Lower lobe of right lung (tissue), 2 donors: ENCODE data around the gene TNNI2. TPM values are rescaled to one million over a fixed set of nuclear protein-coding genes. Genes with fewer than 3 reads are reported as not detected.
A peak's percentile ranks its signal among the peaks of the same experiment; 100 is the strongest.

Experiments
- ATAC-seq, 2 donors: fragments of 200-7000 bp; cut with Tn5 transposase; one replicate each; pipeline ENCODE4 v1.9.1; 2020 to 2022; ENCODE audit warnings: mild to moderate bottlenecking in 2 of 2, moderate library complexity in 2 of 2
- DNase-seq: peaks from one replicate; pipeline ENCODE4 v3.0.0-alpha.2; 2020
- H3K27ac ChIP-seq: fragments of 200-600 bp; one replicate; pipeline ENCODE4 v1.8.0; 2022
- H3K27me3 ChIP-seq: fragments of 200-600 bp; one replicate; pipeline ENCODE4 v1.8.0; 2022; ENCODE audit warnings: low read depth
- H3K36me3 ChIP-seq: fragments of 200-600 bp; one replicate; pipeline ENCODE4 v1.8.0; 2022; ENCODE audit warnings: mild to moderate bottlenecking
- H3K4me1 ChIP-seq: fragments of 200-600 bp; one replicate; pipeline ENCODE4 v1.8.0; 2022
- H3K4me3 ChIP-seq: fragments of 200-600 bp; one replicate; pipeline ENCODE4 v1.8.0; 2022; ENCODE audit warnings: mild to moderate bottlenecking
- H3K9me3 ChIP-seq: fragments of 200-600 bp; one replicate; pipeline ENCODE4 v1.8.0; 2022
- intact Hi-C: fragments of 100-400 bp; cut with DNase I; formaldehyde crosslinking; loops from one replicate; pipeline ENCODE4 v1.11.0; 2022
- total RNA-seq: library from RNA; stranded (reverse); fragmentation: NEBNext Ultra II Directional; extraction: Animal tissue kit (Norgen Biotek cat#: 25700); gene quantifications from one replicate; pipeline ENCODE4 v1.2.1, GENCODE V29; 2021
- TF ChIP-seq, protein P1 (sequence below): fragments of 200-600 bp; IDR thresholded peaks from one replicate; pipeline ENCODE4 v1.8.0; 2022; ENCODE audit warnings: antibody characterized with exemption, mild to moderate bottlenecking
- donor health status: DM: no; HTN: yes; CAD: no; lungs with severe emphysema.

The TNNI2 gene
- total RNA-seq, 1 donor from 2014 or later = 17.7 TPM

DNA sequence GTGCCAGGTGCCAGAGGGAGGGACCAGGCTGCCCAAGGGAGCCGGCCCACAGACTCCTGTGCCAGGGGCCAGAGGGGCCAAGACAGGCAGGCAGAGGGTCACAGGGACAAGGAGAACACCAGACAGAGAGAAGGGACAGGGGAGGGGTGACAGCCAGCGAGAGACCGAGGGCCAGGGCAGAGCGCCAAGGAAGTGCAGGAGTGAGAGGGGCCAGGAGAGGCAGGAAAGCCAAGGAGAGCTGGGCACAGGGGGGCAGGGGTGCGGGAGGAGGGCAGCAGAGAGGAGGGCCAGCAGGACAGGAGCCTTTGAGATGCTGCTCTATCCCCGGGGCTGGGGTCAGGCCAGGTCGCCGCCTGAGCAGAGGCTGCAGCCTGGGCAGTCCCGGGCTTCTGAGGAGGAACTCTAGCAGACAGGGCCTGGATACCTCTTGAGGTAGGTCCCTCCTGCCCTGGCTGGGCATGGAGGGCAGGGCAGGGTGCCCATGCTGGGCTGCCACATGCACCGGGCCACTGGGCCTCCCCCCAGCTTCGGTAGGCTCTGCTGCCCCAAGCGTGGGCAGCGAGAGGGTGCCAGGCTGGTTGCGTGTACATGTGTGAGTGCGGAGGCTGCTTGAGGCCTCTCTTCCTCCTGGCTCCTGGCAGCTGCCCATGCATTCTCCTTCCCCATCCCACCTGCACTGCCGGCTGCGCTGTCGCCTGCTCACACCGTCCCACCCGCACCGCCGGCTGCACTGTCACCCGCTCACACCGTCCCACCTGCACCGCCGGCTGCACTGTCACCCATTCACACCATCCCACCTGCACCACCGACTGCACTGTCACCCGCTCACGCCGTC is 26.3 kb downstream of the TNNI2 start:
- Histone ChIP-seq H3K4me1 (peaks cover 34% of the 10 kb centered on the region), H3K9me3 (no peaks in the 10 kb centered on the region), H3K27ac (peak overlapping the region; percentile 6), H3K4me3 (peak overlapping the region; percentile 25), H3K27me3 (peaks cover 15% of the 10 kb centered on the region), H3K36me3 (no peaks in the 10 kb centered on the region)
- TF ChIP-seq, protein P1, sequence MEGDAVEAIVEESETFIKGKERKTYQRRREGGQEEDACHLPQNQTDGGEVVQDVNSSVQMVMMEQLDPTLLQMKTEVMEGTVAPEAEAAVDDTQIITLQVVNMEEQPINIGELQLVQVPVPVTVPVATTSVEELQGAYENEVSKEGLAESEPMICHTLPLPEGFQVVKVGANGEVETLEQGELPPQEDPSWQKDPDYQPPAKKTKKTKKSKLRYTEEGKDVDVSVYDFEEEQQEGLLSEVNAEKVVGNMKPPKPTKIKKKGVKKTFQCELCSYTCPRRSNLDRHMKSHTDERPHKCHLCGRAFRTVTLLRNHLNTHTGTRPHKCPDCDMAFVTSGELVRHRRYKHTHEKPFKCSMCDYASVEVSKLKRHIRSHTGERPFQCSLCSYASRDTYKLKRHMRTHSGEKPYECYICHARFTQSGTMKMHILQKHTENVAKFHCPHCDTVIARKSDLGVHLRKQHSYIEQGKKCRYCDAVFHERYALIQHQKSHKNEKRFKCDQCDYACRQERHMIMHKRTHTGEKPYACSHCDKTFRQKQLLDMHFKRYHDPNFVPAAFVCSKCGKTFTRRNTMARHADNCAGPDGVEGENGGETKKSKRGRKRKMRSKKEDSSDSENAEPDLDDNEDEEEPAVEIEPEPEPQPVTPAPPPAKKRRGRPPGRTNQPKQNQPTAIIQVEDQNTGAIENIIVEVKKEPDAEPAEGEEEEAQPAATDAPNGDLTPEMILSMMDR = no peak
- no peak for ATAC-seq
- intact Hi-C loops = no loop called here
- DNase-seq = peak; percentile 46

DNA sequence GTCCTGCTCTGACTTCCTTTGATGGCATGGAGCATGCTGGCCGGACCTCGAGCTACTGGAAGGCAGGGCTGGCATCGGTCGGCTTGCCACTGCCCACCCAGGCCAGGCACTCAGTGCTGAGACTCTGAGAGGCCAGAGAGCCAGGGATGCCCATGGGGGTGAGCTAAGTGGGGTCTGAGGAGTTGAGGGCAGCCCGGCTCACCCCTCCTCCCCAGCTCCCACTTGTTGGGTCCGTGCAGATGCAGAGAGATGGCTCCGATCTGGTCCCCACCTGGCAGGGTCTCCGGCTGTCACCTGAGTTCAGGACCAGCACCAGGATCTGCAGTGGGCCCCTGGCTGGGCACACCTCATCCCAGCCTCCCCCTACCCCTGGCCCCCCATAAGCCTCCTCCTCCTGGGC is 27.4 kb downstream of the TNNI2 start:
- no peak overlapping the region for H3K27ac ChIP-seq
- ATAC-seq = no peak

DNA sequence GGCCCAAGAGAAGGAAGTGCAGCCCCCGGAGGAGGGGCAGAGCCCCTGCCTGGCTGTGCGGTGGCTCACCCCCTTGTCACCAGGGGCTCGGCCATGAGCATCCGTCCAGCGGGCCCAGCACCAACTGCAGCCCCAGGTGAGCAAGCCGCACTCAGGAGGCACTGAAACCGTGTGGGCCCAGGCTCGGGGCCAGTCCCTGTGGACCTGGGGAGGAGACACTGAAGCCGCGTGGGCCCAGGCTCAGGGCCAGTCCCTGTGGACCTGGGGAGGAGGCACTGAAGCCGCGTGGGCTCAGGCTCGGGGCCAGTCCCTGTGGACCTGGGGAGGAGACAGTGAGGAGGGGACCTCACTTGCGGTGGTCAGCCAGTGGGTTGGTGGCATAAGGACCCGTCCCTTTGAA is 28.0 kb downstream of the TNNI2 start:
- H3K4me3 ChIP-seq = no peak overlapping the region
- TF ChIP-seq, protein P1 = no peak
- H3K36me3 ChIP-seq = no peaks in the 10 kb centered on the region
- intact Hi-C loops = no loop called here
- no peak overlapping the region for H3K27ac ChIP-seq
- no peaks in the 10 kb centered on the region for H3K9me3 ChIP-seq
- peaks cover 42% of the 10 kb centered on the region for H3K4me1 ChIP-seq
- ATAC-seq (no peak), DNase-seq (peak; percentile 30)
- H3K27me3 ChIP-seq = peaks cover 29% of the 10 kb centered on the region

More for the DNA sequence above, 27.4 kb downstream of the TNNI2 start:
- TF ChIP-seq, protein P1 = no peak
- intact Hi-C loops = no loop called here
- Histone ChIP-seq H3K9me3 (no peaks in the 10 kb centered on the region), H3K4me3 (no peak overlapping the region), H3K27me3 (peaks cover 27% of the 10 kb centered on the region), H3K4me1 (peaks cover 42% of the 10 kb centered on the region), H3K36me3 (no peaks in the 10 kb centered on the region)
- DNase-seq = peak; percentile 30

DNA sequence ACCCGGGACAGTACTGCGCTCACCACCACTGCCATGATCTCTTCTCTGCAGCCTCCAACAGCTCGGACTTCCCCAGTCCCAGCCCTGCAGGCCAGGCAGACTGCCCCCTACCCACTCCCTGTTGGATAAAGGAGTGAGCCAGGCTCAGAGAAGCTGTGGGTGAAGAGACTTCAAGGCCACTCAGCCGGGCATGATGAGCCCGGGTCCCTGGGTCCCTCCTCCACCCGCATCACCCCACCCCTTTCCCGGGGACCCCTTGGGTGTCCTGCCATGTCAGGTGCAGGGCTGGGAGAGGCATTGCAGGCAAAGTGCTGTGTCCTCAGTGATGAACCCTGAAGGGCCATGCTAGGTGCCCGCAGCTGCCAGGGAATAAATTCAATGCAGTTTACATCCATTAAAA is 28.6 kb downstream of the TNNI2 start:
- H3K9me3 ChIP-seq = no peaks in the 10 kb centered on the region
- intact Hi-C loops = no loop called here
- TF ChIP-seq, protein P1 = no peak
- peaks cover 42% of the 10 kb centered on the region for H3K4me1 ChIP-seq
- no peaks in the 10 kb centered on the region for H3K36me3 ChIP-seq
- no peak for DNase-seq
- H3K27ac ChIP-seq = no peak overlapping the region
- no peak overlapping the region for H3K4me3 ChIP-seq
- no peak for ATAC-seq
- peaks cover 29% of the 10 kb centered on the region for H3K27me3 ChIP-seq

DNA sequence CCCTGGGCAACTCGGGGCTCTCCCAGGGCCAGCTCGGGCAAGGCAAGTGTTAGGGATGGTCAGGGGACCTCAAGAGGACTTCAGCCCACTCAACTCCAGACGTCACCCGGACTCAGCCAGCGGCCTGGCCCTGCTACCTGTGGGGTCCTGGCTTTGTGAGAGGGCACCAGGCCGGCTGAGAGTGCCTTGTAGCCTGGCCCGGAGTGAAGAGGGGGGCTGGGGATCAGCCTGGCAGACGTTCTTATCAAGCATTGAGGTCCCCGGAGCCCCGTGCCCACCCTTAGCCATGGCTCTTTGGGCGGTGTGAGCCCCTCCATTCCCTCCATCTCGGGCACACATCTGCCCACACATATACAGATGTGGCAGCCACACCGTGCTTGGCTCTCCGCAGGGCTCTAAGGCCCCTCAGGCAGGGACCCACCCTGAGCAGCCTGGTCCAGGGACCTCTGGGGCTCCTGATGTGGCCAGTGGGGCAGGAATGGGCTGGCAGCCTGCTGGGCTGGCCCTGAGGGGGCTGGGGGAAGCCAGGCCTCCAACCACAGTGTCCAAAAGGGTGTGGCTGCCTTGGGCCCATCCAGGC is 29.4 kb downstream of the TNNI2 start:
- Histone ChIP-seq H3K27ac (no peak overlapping the region), H3K4me3 (no peak overlapping the region), H3K4me1 (peaks cover 38% of the 10 kb centered on the region), H3K27me3 (peaks cover 29% of the 10 kb centered on the region), H3K36me3 (no peaks in the 10 kb centered on the region), H3K9me3 (no peaks in the 10 kb centered on the region)
- TF ChIP-seq, protein P1 = no peak
- ATAC-seq = no peak
- intact Hi-C loops = no loop called here
- DNase-seq = peak; percentile 41
